ENCODE results near the gene IVNS1ABP.
A peak's percentile ranks its signal among the peaks of the same experiment; 100 is the strongest.
"Not testable (repeated sequence)": the region's sequence is repeated elsewhere in the genome, so short reads cannot be mapped to it uniquely, and the experiment has no call there.

The IVNS1ABP gene

DNA sequence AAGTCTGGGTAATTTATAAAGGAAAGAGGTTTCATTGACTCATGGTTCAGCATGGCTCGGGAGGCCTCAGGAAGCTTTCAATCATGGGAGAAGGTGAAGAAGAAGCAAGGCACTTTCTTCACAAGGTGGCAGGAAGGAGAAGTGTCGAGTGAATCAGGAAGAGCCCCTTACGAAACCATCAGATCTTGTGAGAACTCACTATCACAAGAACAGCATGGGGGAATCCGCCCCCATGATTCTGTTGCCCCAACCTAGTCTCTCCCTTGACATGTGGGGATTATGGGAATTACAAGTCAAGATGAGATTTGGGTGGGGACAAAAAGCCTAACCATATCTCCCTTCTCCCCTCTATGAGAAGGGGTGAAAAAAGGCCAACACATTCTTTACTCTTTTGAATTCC lies 11.2 kb upstream of the IVNS1ABP start:
- no peak for DNase-seq (ENCODE audit: low spot score)

DNA sequence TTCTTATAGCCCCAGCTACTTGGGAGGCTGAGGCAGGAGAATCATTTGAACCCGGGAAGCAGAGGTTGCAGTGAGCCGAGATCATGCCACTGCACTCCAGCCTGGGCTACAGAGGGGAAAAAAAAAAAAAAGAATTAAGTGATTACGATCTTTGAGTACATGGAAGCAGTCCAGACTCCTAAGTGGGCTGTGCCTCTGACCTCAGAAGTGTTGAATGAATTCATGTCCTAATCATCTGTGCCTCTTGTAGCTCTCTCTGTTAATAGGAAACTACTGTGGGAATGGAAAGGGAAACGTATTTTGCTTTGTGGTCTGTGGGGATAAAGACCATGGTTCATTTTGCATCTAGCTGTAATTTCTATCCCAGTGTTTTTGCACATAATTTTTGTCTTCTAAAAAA lies 8.4 kb upstream of the IVNS1ABP start:
- no peak for DNase-seq (ENCODE audit: low spot score)

DNA sequence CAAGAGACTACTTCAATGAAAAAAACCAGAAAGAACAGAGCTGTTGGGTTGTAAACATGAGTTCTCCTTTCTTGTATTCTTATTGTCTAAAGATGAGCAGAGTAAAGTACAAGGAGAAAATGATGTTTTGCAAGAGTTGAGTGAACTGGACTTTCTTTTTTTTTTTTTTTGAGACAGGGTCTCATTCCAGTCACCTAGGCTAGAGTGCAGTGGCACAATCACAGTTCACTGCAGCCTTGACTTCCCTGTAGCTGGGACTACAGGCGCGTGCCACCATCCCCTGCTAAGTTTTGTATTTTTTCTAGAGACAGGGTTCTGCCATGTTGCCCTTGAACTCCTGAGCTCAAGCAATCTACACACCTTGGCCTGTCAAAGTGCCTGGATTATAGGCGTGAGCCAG lies 7.1 kb upstream of the IVNS1ABP start:
- no peak for DNase-seq (ENCODE audit: low spot score)

DNA sequence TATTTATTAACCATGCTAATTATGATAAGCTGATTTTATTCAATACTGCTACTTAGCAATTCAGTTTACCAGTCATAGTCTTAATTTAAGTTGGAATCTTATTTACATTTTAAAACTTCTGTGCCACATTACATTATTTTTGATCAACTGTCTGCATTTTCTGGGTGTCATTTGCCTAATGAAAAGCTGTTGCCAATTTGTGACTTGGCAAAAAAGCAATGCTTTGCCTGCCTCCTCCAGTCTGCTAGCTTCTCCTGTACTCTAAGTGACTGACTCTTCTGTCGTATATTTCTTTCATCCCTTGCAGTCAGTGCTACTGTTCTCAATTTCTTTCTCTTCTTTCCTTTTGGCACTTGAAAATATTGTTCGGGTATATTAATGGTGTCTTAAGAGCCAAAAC lies 5.6 kb upstream of the IVNS1ABP start:
- no peak for DNase-seq (ENCODE audit: low spot score)

DNA sequence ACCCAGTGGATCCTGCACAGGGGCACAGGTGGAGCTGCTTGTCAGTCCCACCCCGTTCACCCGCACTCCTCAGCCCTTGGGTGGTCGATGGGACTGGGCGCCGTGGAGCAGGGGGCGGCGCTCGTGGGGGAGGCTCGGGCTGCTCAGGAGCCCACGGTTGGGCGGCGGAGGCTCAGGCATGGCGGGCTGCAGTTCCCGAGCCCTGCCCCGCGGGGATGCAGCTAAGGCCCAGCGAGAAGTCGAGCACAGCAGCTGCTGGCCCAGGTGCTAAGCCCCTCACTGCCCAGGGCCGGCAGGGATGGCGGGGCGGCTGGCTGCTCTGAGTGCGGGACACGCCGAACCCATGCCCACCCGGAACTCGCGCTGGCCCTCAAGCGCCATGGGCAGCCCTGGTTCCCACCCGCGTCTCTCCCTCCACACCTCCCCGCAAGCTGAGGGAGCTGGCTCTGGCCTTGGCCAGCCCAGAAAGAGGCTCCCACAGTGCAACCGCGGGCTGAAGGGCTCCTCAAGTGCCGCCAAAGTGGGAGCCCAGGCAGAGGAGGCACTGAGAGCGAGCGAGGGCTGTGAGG lies 4.7 kb upstream of the IVNS1ABP start:
- DNase-seq (ENCODE audit: low spot score): not testable (repeated sequence)

DNA sequence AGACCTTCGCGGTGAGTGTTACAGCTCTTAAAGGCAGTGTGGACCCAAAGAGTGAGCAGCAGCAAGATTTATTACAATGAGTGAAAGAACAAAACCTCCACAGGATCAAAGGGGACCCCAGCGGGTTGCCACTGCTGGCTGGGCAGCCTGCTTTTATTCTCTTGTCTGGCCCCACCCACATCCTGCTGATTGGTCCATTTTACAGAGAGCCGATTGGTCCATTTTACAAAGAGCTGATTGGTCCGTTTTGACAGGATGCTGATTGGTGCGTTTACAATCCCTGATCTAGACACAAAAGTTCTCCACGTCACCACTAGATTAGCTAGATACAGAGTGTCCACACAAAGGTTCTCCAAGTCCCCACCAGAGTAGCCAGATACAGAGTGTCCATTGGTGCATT lies 4.1 kb upstream of the IVNS1ABP start:
- DNase-seq (ENCODE audit: low spot score): not testable (repeated sequence)

DNA sequence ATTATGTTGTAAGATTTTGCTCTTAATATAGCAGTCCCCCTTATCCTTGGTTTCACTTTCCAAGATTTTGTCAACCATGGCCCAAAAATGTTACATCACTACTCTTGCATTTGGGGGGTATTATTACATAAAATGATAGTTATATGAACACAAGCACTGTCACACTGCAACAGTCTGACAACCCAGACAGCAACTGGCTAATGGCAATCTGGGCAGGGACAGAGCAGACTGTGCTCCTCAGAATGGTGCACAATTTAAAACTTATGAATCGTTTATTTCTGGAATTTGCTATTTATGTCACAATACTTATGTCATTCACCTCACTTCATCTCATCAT lies 2.1 kb upstream of the IVNS1ABP start:
- no peak for DNase-seq (ENCODE audit: low spot score)

DNA sequence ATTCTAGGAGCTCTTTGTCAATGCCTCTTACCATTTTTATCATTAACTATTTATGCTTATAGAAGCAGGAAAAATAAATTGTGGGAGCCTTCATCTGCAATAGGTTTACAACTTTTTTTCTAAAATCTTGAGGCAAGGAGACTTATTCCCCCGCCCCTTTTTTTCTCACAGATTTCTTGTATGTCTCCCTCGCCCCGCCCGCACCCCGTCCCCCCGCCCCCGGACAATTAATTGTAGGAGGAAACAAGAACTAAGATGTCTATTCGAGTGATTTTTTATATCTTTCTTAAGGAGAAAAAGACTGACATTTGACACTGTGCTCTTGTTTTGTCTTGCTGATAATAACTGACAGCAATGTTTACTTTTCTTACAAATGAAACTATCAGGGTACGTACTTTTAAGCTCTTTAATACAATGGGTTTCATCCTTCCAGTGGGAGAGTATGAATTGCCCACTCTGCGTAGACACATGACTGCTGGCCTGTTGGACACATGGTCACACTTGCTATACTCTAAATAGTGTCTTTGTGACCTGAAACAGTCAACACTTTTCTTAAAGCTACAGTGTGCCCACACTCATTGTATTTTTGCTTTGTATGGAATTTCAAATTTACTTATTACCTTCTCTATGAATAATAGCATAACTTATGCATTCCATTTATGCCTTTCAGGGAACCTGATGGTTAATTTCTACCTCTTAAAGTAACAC lies 1.5 kb upstream of the IVNS1ABP start:
- no peak for DNase-seq (ENCODE audit: low spot score)

DNA sequence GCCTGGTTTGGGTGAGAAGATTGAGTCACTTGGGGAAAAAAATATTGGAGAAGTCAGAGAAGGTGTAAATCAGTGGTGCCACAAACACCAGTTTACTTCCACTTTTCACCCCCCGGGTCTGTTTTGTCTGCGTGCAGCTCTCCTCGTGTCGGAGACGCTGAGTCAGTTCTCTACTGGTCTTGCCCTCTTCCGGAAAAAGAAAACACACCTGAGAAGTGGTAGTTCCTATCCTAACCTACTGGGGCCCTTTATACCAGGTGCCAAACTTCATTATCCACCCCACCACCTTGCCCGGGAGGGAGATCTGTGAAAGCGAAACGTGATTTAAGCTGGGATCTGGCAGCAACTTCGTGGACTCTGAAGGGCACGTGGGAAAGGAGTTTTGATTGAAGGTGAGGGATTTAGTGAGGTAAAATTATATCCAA lies 855 bp upstream of the IVNS1ABP start:
- no peak for DNase-seq (ENCODE audit: low spot score)

DNA sequence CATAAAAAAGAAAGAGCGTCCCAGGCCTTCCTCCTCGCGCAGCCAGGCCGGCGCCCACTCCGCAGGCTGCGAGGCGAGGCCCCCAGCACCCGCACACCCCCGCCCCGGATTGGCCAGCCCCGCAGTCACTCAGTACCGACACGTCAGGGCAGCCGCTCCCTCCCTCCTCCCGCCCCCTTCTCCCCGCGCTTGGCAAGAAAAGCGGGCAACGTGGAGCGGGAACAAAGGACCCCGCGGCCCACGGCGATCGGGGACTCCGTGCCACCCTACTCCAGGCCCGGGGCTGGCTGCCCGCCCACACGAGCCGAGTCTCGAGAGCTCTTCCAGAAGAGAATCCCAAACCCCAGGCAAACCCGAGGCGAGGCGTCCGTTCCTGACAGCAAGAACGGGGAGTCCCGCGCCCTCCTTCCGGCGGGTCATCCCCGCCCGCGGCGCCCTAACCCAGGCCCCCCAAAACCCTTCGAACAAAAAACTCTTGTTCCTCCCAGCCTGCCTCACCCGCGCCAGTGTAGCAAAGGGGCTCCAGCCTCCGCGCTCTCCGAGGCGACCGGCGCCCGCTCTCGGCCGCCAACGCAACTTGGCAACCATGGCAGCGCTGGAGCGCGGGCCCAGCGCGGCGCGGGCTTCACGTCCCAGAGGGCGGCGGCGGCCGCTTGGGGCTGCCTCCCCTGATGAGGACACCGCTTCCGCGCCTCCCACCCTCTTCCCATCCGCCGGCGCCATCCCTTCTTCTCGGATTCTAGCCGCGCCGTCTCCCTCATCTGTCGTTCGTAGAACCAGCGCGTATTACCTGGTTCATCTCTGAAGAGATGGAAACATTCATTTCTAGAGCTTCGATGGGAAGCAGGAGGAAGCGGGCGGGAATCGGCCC lies 645 bp downstream of the IVNS1ABP start:
- peak; percentile 96 for DNase-seq (ENCODE audit: low spot score)

DNA sequence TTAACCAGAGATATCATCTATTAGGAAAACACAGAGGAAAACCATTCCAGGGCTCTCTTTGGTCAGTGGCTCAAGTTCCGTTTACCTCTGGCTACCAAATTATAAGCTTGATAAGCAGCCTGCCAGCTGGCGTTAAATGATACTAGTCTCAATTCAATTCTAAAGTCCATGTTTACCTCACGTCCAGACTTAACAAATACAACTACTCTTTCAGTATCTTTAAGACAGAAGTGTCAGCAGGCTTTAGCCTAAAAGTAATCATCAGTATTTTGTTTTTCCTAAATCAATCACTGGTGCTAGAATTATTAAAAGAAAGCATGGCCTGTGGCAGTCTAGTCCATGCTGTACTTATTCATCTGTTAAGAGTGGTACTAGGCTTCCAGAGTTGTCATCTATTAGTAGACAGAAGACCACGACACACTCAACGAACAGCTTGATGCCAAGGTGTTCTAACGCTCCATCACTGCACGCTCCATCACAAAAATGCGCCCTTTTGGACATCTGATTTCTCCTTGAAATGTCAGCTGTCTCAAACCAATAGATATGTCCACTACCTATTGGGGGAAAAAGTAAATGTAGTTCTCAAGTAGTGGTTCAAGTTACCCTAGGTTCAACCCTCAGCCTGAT lies 1.5 kb downstream of the IVNS1ABP start:
- no peak for DNase-seq (ENCODE audit: low spot score)

DNA sequence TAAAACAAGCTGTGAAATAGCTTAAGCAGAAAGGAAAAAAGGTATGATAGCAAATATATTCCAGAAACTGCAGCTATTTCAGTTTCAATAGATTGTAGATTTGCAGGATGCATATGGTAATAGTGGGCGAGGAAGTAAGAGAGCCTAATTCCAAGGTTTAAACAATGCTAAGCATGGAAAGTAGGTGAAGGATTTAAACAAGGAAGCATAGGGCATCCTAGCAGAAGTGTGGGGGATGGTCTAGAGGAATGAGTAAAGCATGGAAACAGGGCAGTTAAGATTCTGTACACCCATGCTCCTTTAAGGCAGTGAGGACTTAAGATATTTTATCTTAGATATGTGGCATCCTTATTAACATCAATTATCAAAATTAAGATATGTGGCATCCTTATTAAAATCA lies 2.6 kb downstream of the IVNS1ABP start:
- no peak for DNase-seq (ENCODE audit: low spot score)

DNA sequence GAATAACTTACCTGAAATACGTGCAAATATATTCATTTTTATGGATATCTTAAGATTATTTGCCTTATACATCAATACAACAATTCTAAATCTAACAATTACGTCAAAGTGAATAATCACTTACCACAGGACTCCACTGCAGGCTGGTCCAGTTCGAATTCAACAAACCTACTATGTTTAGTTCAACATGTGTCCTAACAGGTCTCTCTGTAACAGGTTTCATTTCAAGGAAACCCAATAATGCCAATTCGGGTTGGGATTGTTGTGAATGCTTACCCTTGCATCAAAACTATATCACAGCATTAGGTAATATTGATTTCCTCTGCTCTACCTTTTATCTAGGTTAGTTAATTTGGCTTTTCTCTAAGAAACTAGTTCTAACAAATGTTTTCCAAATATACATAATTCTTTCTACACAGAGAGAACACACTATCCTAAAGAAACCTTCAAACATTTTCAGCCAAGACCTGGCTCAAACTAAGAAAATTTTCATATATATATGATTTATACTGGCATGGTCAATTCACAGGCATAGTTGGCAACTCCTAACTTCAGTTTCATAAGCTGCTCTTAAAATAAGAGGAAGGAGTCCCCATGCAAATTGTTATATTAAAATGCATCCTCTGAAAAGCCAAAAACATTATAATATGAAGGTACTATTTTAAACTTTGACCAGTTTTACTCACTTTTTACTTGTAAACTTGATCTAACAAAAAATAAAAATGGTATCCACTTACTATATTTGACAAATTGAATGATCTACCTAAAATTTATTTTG lies 4.5 kb downstream of the IVNS1ABP start:
- DNase-seq (ENCODE audit: low spot score): no peak

DNA sequence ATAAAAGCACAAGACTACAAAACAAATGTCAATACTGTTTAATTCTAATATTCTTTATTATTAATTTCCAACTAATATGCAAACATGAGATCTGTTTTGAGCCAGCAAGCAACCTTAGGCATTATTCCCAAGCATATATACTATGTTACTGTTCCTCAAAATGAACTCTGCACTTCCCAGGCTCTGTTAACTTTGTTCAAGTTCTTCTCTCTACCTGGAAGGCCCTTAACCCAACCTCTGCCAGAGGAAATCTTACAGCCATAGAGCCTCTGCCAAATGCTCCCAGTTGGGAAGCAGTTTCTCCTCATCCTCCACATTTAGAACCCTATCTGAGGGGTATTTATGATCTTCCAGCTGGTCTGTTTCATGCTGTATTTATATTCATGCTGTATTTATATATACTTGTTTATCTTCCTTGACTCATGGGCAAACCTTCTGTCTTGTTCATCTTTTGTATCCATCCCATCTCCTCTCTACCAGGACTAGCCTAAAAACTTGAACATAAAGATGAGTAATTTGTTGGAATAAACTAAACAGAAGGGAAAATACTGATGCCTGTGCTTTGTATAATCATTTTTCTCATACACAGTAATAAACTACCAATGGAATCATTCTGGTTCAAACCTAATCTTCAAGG lies 5.3 kb downstream of the IVNS1ABP start:
- DNase-seq (ENCODE audit: low spot score): no peak

DNA sequence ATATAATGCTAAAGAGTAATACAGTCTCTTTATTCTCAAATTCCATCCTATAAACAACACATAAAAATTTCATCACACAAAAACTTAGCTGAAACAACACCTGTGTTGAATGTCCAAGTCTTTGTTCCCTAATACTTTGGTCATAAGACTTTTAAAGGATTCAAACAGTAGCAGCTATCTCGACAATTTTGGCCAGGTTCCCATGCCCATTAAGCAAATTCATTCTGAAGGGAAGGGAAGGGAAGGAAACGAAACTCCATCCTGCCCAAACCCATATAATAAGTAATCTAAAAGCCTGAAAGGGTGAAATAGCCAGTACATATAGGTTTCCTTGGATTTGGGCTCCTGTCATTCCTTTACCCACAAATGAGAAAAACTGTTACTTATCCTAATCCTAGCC lies 7.5 kb downstream of the IVNS1ABP start:
- DNase-seq (ENCODE audit: low spot score): no peak

DNA sequence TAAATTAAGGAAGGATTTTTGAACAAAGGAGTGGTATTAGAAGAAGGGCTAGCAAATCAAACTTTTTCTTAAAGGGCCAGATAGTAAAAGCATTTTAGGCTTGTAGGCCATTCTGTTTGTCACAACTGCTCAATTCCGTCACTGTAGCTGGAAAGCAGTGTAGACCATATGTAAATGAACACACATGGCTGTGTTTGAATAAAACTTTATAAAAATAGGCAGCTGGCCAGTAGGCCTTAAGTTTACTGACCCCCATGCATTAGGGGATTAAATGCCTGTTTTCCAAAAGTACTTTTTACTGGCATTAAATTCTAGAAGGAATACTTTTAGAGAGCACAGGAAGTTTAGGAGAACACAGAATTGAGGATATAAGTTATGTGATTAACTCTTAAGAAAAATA lies 8.9 kb downstream of the IVNS1ABP start:
- DNase-seq (ENCODE audit: low spot score): no peak

DNA sequence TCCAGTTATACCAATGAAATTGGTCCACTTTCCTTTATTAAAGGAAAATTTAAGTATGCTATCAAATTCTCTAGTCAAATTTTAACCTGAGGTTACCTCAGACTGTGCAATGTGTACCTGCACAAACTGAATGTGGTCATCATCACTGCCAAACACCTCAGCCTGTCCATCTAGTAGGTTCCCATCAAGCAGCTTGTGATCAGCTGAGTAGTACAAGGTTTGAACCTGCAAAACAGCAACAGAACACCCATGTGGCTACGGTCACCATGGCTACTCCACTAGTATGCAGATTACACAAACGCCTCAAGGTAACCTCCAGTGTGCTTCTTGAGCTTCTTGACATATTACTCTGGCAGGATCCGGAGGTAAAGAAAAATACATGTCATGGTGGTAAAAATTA lies 11.6 kb downstream of the IVNS1ABP start:
- no peak for DNase-seq (ENCODE audit: low spot score)

DNA sequence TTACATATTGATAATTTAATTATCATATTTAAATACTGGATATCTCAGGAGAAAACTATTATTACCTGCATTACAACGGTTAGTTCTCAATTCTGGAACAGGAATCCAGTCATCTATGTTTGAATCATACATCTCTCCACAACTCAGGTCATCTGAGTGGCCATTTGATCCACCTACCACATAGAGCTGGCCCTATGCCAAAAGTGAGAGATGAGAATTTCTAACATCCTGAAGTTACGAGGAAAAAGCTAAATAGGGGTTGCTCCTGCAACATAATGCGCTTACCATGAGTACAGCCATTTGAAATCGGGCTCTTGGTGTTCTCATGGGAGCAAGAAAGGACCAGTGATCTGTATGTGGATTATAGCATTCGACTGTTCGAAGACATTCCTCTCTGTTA lies 16.9 kb downstream of the IVNS1ABP start:
- no peak for DNase-seq (ENCODE audit: low spot score)

DNA sequence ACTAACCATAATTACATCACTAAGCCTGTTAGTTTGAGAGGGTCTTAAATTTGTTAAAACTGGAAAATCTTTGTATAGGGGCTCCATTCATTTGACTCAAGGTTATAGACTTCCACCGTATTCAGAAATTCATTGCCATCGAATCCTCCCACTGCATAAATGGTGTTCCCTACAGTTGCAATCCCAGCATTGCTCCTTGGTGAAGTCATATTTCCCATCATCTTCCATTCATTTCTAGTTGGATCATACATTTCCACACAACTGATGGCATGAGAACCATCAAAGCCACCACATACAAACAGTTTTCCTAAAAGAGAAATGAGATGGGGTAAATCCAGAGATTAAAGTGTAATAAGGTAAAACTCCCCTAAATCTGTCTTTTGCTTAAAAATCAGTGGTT lies 19.1 kb downstream of the IVNS1ABP start:
- no peak for DNase-seq (ENCODE audit: low spot score)

DNA sequence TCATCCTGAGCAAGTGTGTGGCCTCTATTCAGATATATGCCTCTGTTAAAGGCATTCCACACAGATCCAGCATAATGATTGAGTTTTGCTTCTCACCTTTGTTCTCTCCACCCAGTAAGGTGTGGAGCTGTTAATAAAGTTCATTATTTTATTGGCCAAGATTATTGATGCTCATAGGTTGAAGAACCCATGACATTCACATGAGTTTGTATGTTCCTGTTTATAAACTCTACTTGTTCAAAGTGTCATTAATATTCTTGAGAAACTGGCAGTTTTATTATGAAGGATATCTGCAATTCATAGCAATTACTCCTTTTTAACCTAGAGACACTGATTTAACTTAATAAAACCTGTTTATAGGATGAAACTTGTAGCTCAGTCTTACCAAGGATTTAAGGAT lies 22.0 kb downstream of the IVNS1ABP start:
- DNase-seq (ENCODE audit: low spot score): no peak

DNA sequence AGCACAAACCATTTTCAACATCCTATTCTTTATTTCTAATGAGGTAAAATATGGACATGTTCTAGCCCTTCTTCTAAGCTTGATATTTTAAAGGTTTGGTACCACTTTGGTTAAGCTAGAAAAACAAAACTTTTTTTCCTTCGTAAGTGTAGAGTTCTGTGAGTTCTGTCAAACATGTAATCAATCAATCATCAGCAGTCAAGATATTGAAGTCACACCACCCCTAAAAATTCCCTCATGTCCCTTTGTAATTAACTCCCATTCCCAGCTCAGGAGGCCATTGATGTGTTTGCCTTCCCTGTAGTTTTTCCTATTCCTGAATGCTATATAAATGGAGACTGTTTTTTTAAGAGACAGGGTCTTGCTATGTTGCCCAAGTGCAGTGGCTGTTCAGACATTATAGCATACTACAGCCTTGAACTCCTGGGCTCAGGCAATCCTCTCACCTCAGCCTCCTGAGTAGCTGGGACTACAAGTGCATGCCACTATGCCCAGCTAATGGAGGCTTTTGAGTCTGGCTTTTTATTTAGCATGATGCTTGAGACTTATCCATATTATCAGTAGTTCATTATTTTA lies 23.0 kb downstream of the IVNS1ABP start:
- DNase-seq (ENCODE audit: low spot score): no peak
